KBM-7 (cell line): ENCODE results near the gene PRR36.

Source experiments
- DNase-seq: peaks from one replicate; pipeline ENCODE4 v3.0.0-alpha.2; 2015
- in situ Hi-C: fragments of 300-500 bp; cut with MboI; formaldehyde crosslinking; loops from 2 replicates; pipeline ENCODE4 v1.14.3; 2020; ENCODE audit warnings: low sequenced_read_pairs, low pct_unique_long_range_greater_than_20kb, mixed read lengths

Gene PRR36

GRCh38 chr19:7877249-7877836 is 3.2 kb upstream of the PRR36 start:
- DNase-seq: no peak
- in situ Hi-C loops: no loop called here

DNA sequence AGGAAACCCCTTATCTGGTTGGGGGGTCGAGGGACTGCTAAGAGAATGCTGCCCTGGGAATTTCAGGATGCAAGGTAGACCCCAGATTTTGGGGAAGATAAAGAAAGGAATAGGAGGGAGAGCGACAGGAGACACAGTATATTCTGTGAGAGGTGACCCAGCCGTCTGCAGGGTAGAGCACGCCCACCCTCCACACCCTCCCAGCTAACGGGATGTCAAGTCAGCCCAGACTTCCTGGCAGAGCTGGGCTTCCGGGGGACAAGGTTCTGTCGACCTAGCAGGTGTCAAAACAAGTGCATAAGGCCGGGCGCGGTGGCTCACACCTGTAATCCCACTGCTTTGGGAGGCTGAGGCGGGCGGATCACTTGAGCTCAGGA is 695 bp upstream of the PRR36 start:
- DNase-seq: no peak
- in situ Hi-C loops: no loop called here

GRCh38 chr19:7873304-7874075 is 700 bp downstream of the PRR36 start:
- DNase-seq: no peak
- in situ Hi-C loops: no loop called here

- in situ Hi-C loops: no loop called here
- no peak for DNase-seq
Observed at GRCh38 chr19:7872306-7873204, 1.6 kb downstream of the PRR36 start.

DNA sequence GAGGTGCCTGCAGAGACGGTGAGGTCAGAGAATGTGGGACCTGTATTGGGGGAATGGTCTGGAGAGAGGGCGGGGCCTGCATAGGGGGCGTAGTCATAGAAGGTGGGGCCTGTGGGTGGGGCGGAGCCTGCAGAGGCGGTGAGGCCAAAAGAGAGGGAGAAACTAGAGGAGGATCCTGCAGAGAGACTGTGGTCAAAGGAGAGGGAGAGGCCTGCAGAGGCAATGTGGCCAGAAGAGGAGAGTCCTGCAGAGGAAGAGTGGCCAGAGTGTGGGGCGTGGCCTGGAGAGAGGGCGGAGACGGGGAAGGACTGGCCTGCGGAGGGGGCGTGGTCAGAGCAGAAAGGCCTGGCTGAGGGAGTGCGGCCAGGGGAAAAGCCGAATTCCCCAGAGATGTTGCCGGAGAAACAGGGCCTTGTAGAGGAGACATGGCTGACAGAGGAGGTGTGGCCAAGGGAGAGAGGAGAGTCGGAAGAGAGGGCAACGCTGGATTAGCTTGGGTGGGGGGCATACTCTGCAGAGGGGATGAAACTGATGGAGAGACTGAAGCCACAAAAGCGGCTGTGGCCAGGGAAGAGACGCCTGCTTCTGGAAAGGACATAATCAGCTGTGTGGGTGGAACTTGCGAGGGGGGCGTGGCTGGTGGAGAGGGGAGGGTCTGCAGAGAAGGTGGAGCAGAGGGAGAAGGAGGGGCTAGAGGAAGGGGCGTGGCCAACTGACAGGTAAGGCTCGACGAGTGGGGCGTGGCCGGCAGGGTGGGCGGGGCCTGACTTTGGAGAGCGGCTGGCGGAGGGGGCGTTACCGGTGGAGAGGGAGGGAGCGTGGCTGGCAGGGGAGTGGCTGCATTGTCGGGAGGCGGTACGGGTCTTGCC is 2.5 kb downstream of the PRR36 start:
- DNase-seq: peak; percentile 91
- in situ Hi-C loops: no loop called here

DNA sequence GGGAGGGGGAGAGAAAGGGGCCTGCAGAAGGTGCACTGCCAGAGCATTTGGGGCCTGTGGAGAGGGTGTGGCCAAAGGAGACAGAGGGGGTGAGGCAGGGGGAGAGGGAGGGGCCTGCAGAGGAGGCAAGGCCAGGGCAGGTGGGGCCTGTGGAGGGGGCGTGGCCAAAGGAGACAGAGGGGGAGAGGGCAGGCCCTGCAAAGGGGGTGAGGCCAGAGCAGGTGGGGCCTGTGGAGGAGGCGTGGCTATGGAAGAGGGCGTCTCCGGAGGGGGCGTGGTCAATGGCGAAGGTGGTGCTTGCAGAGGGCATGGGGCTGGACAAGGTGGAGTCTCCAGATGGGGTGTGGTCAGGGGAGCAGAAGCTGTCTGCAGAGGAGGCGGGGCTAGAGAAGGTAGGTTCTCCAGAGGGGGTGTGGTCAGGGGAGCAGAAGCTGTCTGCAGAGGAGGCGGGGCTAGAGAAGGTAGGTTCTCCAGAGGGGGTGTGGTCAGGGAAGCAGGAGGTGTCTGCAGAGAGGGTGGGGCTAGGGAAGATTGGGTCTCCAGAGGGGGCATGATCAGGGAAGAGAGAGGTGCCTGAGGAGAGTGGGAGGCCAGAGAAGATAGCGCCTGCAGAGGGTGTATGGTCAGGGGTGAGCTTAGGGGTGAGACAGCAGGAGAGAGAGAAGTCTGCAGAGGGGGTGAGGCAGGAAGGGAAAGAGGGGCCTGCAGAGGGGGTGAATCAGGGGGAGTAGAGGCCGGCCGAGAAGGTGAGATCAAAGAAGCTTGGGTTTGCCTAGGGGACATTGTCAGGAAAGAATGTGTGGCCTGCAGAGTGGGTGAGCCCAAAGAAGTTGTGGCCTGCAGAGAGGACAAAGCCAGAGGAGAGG is 3.4 kb downstream of the PRR36 start:
- in situ Hi-C loops: no loop called here
- DNase-seq: peak; percentile 98

- DNase-seq: peak; percentile 92
- in situ Hi-C loops: no loop called here
Observed at GRCh38 chr19:7869910-7870511, 4.2 kb downstream of the PRR36 start.

DNA sequence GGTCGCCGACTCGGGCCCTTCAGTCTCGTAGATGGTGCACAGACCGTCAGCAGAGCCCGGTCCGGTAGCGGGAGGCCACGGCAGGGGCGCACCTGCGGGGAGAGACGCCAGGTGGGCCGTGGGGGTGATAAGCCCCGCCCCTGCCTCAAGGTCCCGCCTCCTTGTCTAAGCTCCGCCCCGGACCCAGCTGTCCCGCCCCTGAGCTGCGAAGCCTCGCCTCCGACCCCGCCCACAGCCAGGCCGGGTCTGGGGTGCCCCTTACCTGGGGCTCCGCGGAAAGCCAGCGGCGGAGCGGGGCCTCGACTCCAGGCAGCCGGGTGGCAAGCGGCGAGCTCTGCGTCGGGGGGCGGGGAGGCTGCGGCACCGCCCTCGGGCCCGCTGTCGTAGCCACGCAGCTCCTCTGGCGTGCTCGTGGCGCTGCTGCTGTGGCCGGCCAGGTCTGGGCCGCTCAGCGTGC is 4.7 kb downstream of the PRR36 start:
- DNase-seq: peak; percentile 77

DNA sequence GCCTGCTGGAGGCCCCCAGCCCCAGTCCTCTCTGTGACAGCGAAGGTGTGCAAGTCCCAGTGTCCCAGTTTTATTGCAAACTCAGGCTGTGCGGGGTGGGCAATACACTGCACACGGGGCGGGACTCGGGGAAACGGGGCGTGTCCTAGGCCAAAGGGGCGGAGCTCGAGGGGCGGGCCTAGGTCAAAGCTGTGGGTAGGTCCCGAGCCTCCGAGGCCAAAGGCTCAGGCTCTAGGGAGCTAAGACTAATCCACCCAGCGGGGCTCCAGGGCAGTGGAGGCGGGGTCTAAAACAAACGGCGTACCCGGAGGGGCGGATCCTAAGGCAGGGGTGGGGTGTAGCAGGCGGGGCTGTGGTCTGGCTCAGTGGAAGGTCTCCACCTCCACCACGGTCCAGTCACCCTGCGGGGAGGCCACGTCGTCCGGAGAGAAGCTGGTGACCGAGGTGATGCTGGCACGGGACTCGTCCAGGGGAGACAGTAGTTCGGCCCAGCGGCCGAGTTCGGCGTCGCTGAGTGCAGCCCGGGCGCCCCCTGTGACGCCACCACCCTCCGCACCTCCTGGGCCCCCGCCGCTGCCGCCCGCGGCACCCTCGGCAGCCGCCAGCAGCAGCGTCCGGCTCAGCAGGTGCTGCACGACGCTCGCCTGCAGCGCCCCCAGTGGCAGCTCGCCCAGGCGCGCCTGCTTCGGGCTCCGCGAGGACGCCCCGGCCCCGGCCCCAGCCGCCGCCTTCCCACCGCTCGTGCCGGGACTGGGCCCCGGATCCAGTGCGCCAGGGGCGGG is 5.3 kb downstream of the PRR36 start:
- in situ Hi-C loops: no loop called here
- peak; percentile 92 for DNase-seq

More for the DNA sequence above, 4.7 kb downstream of the PRR36 start:
- in situ Hi-C loops: no loop called here

DNA sequence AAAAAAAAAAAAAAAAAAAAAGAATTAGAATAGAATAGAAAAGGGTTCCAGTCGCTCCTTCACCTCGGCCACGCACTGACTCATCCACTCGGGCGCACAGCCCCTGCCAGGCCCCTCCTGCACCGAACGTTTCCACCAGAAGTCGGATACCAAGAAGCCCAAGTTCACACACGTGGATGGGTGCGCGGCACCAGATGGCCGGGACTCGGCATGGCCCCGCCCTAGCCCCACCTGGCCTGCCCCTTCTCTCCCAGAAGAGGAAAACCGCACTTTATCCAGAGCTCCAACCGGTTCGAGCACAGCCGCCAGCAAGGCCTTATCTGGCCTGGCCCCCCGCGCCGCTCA is 5.9 kb downstream of the PRR36 start:
- in situ Hi-C loops: no loop called here
- no peak for DNase-seq

DNA sequence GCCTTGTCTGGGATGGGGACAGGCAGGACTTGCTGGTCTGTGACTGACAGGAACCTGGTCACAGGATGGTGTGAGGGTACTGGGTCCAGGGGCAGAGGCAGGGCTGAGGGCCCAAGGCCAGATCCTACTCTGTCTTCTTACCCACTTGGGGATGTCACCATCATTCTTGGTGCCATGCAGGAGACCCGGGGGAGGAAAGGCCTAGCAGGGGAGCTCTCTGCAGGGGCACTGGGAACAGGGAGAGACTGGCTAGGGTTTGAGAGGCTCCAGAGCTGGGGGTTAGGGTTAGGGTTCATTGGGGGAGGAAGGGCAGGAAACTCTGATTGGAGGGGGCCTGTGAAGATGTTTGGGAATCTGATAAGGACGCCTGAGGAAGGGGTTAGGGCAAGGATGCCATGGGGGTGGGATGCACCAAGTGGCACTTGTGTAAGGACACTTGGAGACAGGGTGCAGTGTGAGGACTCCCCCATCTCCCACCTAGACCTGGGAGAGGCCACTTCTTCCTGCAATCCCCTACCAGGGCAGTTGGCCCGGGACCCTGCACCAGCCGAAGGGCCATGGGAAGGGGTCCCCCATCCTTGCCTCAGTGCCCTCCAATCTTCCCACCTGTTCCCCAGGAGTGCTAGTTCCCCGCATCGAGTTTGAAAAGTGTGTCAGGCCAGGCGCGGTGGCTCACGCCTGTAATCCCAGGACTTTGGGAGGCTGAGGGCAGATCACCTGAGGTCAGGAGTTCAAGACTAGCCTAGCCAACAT is 6.9 kb downstream of the PRR36 start:
- DNase-seq: no peak
- in situ Hi-C loops: no loop called here

DNA sequence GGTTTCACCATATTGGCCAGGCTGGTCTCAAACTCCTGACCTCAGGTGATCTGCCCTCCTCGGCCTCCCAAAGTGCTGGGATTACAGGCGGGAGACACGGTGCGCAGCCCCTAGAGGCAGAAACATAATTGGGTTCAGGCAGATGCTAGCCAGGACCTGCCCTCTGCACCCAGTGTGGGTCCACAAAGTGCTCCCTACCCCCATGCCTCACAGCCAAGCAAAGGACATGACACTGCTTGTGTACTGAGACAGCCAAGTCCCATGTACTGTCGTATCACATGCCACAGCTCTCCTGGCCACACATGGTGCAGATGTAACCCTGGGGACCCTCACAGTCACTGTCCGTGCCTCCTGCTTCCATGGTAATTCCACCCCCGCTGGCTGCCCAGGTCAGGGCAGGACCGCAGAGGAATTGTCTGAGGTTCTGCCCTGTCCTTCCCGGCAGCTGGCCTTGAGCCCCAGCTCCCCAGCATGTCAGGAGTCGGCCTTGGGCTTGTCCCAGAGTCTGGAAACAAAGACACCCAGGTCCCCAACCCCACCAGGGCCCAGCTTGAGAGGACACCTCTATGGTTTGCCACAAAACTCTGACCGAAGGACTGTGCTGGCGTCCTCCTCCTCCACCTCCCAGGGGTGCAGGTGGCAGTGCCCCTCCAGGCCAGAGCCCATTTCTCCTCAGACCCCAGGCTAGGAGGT is 7.6 kb downstream of the PRR36 start:
- in situ Hi-C loops: no loop called here
- no peak for DNase-seq

- in situ Hi-C loops: no loop called here
- DNase-seq: no peak
Observed at GRCh38 chr19:7865262-7865911, 8.8 kb downstream of the PRR36 start.

DNA sequence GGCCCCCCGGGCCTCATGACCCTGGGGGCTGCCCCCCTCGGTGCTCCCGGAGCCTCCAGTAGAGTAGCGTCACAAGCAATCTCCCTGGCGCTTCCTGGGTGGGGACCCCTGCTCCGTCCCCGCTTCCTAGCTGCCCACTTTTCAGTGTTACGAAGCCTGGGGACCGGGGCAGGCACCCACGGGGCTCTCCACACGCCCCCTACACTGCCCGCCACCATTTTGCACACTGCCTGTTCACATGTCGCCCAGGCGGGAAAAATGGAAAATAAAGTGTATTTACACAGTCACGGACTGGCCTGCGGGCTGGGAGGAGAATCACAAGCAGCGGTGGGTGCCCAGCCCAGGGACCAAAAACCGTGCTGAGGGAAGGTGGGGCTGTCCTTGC is 9.5 kb downstream of the PRR36 start:
- DNase-seq: no peak
- in situ Hi-C loops: no loop called here

DNA sequence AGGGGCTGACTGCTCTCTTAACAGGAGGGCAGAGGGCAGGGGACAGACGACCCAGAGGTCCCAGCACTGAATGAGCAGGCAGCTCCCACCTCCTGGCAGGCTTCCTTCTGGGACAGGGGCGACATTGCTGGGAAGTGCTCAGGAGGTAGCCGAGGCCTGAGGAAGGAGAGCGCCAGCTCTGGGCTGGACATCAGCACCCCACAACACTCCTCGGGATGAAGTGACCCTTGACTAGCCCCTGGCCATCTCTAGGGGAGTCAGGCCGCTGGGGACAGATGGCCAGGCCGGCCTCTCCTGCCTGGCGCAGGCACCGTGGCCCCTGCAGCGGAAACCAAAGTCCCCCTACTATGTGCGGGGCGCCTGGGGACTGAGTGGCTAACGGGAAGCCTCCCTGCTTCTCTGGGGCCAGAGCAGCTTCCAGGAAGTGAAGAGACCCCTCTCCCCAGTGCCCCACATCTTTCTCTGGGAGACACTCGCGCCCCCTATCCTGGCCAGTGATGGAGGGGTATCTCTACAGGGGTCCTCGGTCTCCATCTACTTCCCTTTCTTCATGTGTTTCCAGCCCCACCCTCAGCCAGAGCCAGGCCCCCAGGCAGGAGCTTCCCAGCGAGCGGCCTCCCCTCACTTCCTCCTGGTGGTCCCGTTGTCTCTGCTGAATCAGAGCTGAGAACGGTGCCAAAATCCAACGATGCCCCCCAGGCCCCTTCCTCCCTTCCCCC is 10.1 kb downstream of the PRR36 start:
- DNase-seq: no peak
- in situ Hi-C loops: no loop called here
